Prostate gland (tissue), 2 donors: ENCODE measurements around the gene GPR35. TPM values are rescaled to one million over a fixed set of nuclear protein-coding genes. Genes with fewer than 3 reads are reported as not detected.

Experiments
- DNase-seq: peaks from one replicate; pipeline ENCODE4 v3.0.0-alpha.2; 2019; ENCODE audit warnings: low spot score
- H3K27ac ChIP-seq, 2 donors: fragments of 200-600 bp; sonication (generic); 2 replicates each; pipeline ENCODE4 v1.5.1; 2017 to 2019
- H3K27me3 ChIP-seq: fragments of 200-600 bp; sonication (generic); replicated peaks from 2 replicates; pipeline ENCODE4 v1.5.1; 2019; ENCODE audit not compliant: insufficient read depth
- H3K36me3 ChIP-seq, 2 donors: fragments of 200-600 bp; sonication (generic); 1 replicate in 1 of 2; 2 replicates in 1 of 2; pipeline versions ENCODE4 v1.5.1 to v1.8.1; 2017 to 2019
- H3K4me1 ChIP-seq: fragments of 200-600 bp; sonication (generic); replicated peaks from 2 replicates; pipeline ENCODE4 v1.5.1; 2019
- H3K4me3 ChIP-seq, 2 donors: fragments of 200-600 bp; sonication (generic); 2 replicates each; pipeline ENCODE4 v1.5.1; 2017 to 2019
- H3K9me3 ChIP-seq: fragments of 200-600 bp; sonication (generic); 2 replicates; pipeline ENCODE4 v1.5.1; 2017
- CTCF ChIP-seq, 4 experiments: fragments of 200-600 bp in 2 of 4; fragments of 450-650 bp in 2 of 4; sonication (generic) in 2 of 4; IDR thresholded peaks; 1 replicate in 3 of 4; 2 replicates in 1 of 4; pipeline ENCODE4 v1.5.1; 2016 to 2019; ENCODE audit warnings: antibody characterized with exemption in 4 of 4, mild to moderate bottlenecking in 2 of 4, moderate library complexity in 2 of 4
- POLR2A ChIP-seq: fragments of 450-650 bp; IDR thresholded peaks from one replicate; pipeline ENCODE4 v1.6.1; 2016; ENCODE audit warnings: antibody characterized with exemption, mild to moderate bottlenecking
- POLR2AphosphoS5 ChIP-seq: sonication (generic); formaldehyde crosslinking; IDR thresholded peaks from one replicate; pipeline ENCODE4 v1.6.1; 2017; ENCODE audit warnings: antibody characterized with exemption
- WGBS: methylation state at CpG from one replicate; pipeline ENCODE4 v1.1.5; 2018; 5-methylcytosine and 5-hydroxymethylcytosine counted together
- intact Hi-C: fragments of 100-400 bp; cut with DNase I; formaldehyde crosslinking; loops from one replicate; pipeline ENCODE4 v1.14.2; 2022
- total RNA-seq, 2 donors: library from RNA; depleted of rRNA; stranded (reverse); fragments of >200 nt; gene quantifications; one replicate each; pipeline ENCODE4 v1.1.0, GENCODE V29; 2016

The GPR35 gene
- total RNA-seq, 2 donors from 2014 or later = 3.3 to 4.6 TPM

GRCh38 chr2:240662681-240663080, 37.4 kb downstream of the GPR35 start:
- no peaks in the 10 kb centered on the region for H3K36me3 ChIP-seq
- DNase-seq = no peak
- no peaks in the 10 kb centered on the region for H3K9me3 ChIP-seq
- TF ChIP-seq POLR2AphosphoS5 = no peak
- no peak for TF ChIP-seq CTCF (IDR thresholded peaks at IDR 0.05)
- TF ChIP-seq POLR2A = no peak
- H3K4me3 ChIP-seq = no peak overlapping the region
- intact Hi-C loops = no loop called here
- no peaks in the 10 kb centered on the region for H3K4me1 ChIP-seq
- WGBS = 90% methylated on average over 3 of the region's 3 CpGs
- no peak overlapping the region for H3K27ac ChIP-seq
- H3K27me3 ChIP-seq = no peaks in the 10 kb centered on the region

DNA sequence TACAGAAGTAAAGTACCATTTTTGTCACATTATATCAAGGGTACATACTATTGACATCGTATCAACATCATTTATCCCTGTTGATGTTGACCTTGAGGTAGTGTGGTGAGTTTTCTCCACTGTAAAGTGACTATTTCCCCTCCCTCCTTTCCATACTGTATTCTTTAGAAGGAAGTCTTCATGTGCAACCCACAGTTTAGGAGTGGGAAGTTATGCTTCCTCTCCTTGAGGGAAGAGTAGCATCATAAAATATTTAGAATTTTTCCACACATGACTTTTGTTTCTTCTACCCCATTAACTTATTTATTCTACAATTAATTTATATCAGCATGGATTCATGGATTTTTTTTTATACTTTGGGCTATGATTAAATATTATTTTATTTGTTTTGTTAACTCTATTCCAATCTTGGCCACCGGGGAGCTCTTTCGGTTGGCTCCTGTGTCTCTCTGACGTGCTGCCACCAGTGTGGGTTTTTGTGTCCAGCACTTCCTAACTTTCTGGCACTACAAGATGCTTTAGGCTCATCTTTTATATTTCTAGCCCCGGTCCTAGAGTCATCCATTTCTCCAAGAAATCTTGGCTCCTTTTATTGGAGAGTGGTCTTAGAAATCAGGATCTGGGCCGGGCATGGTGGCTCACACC, 38.4 kb downstream of the GPR35 start:
- no peak for TF ChIP-seq CTCF (IDR thresholded peaks at IDR 0.05)
- no peak for TF ChIP-seq POLR2A
- TF ChIP-seq POLR2AphosphoS5 = no peak
- no peak for DNase-seq
- intact Hi-C loops = no loop called here
- H3K36me3 ChIP-seq = no peaks in the 10 kb centered on the region
- no peak overlapping the region for H3K27ac ChIP-seq
- WGBS = 62% methylated on average over 6 of the region's 6 CpGs
- no peaks in the 10 kb centered on the region for H3K27me3 ChIP-seq
- H3K4me1 ChIP-seq = no peaks in the 10 kb centered on the region
- no peak overlapping the region for H3K4me3 ChIP-seq
- no peaks in the 10 kb centered on the region for H3K9me3 ChIP-seq

- no peak overlapping the region for H3K27ac ChIP-seq
- H3K9me3 ChIP-seq = no peaks in the 10 kb centered on the region
- H3K27me3 ChIP-seq = no peaks in the 10 kb centered on the region
- H3K4me1 ChIP-seq = no peaks in the 10 kb centered on the region
- no peak overlapping the region for H3K4me3 ChIP-seq
- intact Hi-C loops = no loop called here
- H3K36me3 ChIP-seq = no peaks in the 10 kb centered on the region
- no peak for DNase-seq
- no peak for TF ChIP-seq CTCF (IDR thresholded peaks at IDR 0.05)
- no peak for TF ChIP-seq POLR2A
- TF ChIP-seq POLR2AphosphoS5 = no peak
- 81% methylated on average over 1 of the region's 1 CpG for WGBS
These were observed 39.3 kb downstream of the GPR35 start for GRCh38 chr2:240664622-240665021.

DNA sequence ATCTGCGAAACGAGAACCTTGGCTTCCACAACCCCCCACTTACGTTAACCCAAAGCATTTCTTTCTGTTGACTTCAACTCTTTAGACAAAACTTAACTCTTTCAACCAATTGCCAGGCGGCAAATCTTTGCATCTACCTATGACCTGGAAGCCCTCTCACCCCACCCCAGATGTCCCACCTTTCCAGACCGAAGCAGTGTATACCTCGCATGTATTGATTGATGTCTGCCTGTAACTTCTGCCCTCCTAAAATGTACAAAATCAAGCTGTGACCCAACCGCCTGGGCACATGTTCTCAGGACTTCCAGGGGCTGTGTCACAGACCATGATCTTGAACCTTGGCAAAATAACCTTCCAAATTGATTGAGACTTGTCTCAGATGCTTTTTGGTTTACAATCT, 45.1 kb downstream of the GPR35 start:
- no peak for TF ChIP-seq POLR2AphosphoS5
- no peak for TF ChIP-seq POLR2A
- no peak for TF ChIP-seq CTCF (IDR thresholded peaks at IDR 0.05)
- DNase-seq = no peak
- intact Hi-C loops = no loop called here
- WGBS = 75% methylated on average over 7 of the region's 7 CpGs
- Histone ChIP-seq H3K36me3 (no peaks in the 10 kb centered on the region), H3K27me3 (peaks cover 17% of the 10 kb centered on the region), H3K4me1 (no peaks in the 10 kb centered on the region), H3K27ac (no peak overlapping the region), H3K9me3 (no peaks in the 10 kb centered on the region), H3K4me3 (no peak overlapping the region)

DNA sequence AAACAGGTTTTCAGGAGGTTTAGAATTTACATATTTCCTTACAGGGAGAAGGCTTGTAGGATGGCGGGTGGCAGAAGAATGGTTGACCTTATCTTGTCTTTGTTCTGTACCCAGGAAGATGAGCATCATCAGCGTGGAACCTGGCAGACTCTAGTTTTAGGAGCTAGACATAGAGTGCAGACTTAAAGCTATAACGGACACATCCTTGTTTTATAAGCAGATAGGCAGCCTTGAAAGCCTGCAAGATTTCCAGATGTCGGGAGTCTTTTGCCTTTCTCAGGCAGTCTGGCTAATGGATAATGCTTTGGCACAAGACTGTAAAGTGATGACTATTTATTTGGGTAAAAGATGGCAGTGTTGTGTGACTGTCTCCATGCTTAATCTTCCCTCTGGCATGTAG, 45.7 kb downstream of the GPR35 start:
- TF ChIP-seq POLR2AphosphoS5 (no peak), POLR2A (no peak), CTCF (IDR thresholded peaks at IDR 0.05) (no peak)
- 58% methylated on average over 4 of the region's 4 CpGs for WGBS
- Histone ChIP-seq H3K36me3 (no peaks in the 10 kb centered on the region), H3K4me3 (no peak overlapping the region), H3K4me1 (no peaks in the 10 kb centered on the region), H3K27ac (no peak overlapping the region), H3K9me3 (no peaks in the 10 kb centered on the region), H3K27me3 (peaks cover 17% of the 10 kb centered on the region)
- DNase-seq = no peak
- intact Hi-C loops = no loop called here
